HG03066 (cell line): ENCODE data around the gene UBE2J1.
"Not testable (repeated sequence)": the region's sequence is repeated elsewhere in the genome, so short reads cannot be mapped to it uniquely, and the experiment has no call there.

ENCODE experiments used
- ATAC-seq: cut with Tn5 transposase; IDR thresholded peaks from one replicate; pipeline ENCODE4 v1.9.1; 2021; ENCODE audit warnings: low read depth; ENCODE audit not compliant: unreplicated experiment

UBE2J1 gene

DNA sequence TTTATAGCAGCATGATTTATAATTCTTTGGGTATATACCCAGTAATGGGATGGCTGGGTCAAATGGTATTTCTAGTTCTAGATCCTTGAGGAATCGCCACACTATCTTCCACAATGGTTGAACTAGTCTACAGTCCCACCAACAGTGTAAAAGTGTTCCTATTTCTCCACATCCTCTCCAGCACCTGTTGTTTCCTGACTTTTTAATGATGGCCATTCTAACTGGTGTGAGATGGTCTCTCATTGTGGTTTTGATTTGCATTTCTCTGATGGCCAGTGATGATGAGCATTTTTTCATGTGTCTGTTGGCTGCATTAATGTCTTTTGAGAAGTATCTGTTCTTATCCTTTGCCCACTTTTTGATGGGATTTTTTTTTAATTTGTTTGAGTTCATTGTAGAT lies 57.4 kb downstream of the UBE2J1 start:
- not testable (repeated sequence) for ATAC-seq

DNA sequence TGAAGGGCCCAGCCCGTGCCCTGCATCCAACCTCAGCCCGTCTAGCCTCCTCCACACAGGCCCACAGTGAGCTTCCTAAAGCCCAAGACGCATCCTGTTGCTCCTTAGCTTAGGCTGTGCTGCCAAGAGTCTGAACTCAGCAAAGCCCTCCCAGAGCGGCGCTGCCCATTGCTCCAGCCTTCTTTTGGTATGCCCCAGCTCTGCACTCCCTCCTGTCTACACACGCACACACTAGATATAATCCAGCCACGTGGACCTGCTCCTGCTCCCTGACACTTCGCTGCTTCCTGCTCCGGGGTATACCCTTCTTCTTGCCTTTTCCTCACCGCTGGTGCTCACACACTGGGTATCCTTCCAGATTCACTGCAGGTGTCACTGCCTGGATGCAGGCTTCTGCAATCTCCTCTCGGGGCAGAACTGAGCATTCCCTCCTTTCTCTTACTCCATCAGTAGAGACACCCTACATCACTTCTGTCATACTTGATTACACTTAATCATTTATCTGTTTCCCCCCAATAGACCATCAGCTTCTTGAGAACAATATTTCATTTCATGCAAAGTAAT lies 61.2 kb downstream of the UBE2J1 start:
- ATAC-seq = no peak

DNA sequence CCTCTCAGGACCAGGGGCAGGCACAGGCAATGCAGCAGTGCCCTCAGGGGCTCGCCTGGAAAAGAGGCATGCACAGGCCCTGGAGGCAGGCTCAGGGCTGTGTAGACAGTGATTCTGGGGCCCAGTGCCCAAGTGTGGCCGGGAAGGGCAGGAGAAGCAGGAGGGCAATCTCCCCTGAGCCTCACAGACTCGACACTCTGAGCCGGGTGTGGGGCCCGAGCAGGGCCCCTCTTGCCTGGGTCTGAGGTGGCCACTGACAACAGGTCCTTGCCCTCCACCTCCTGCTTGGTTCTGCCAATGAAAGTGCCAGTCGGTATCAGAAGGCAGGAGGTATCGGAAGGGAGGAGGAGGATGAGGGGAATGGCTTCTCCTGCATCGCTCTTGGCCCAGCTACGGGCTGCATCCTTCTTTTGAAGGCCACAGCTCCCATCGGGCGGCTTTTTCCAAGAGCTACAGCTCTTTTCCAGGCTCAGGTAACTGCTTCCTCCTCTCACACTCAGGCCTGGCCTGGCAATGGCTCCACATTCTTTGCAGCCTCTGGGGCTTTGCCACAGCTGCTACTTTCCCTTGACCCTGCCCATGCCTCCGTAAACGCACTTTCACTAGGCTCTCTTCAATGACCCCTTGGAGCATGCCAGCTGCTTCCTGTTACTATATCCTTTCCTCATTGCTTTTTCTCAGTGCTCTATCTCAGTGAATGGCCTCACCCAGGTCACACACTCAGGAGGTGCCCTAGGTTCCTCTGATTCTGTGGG lies 61.9 kb downstream of the UBE2J1 start:
- no peak for ATAC-seq

DNA sequence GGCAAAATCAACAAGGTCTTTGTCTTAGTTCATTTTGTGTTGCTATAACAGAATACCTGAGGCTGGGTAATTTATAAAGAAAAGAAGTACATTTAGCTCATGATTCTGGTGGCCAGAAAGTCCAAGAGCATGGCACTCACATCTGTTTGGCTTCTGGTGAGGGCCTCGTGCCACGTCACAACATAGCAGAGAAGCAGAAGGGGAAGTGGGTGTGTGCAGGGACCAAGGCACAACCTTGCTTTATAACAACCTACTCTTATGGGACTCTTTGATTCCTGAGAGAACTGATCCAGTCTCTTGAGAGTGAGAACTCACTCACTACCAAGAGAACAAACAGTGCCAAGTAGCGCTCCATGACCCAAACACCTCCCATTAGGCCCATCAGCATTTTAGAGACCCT lies 62.8 kb downstream of the UBE2J1 start:
- ATAC-seq = no peak

DNA sequence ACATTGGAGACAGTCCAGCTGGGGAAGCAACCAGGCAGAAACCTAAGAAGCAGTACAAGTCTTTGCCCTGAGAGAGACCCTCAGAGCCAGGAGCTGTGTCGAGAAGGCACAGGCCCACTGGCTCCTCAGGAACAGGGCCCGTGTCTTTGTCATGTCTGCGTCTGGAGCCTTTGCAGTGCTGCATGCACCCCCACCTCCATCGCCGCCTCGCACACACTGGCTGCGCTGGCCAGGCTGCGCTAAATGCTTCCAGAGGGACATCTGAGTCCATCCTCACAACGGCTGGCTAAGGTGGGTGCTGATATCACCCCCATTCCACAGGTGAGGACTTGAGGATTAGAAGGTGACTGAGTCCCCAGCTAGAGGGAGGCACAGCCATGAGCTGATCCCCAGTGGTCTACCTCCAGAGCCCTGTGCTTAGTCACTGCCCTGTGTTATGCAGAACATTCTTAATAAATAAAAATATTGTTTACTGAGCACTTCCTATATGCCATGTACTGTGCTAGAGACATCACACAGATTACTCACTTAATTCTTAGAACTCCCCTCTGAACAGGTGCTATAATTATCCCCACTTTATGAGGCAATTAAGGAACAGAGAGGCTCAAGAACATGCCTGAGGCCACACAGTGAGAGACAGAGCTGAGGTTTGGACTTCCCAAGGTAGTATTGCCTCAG lies 65.0 kb downstream of the UBE2J1 start:
- no peak for ATAC-seq

DNA sequence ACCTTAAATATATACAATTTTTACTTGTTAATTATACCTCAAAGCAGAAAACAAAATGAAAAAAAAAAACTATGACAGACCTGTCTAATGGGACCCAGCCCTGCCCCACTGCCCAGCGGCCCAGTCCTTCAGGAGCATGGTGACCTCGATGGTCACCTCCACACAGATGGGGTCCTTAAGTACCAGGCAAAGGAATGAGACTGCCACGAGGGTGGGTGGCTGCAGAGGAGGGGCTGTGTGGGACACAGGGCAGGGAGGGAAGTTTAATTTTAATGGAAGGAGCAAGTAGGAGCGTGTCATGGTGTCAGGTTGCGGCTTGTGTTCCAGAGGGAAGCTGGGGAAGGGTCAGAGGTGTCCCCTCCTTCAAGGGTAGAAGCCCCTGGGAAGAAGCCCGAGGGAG lies 66.0 kb downstream of the UBE2J1 start:
- no peak for ATAC-seq

DNA sequence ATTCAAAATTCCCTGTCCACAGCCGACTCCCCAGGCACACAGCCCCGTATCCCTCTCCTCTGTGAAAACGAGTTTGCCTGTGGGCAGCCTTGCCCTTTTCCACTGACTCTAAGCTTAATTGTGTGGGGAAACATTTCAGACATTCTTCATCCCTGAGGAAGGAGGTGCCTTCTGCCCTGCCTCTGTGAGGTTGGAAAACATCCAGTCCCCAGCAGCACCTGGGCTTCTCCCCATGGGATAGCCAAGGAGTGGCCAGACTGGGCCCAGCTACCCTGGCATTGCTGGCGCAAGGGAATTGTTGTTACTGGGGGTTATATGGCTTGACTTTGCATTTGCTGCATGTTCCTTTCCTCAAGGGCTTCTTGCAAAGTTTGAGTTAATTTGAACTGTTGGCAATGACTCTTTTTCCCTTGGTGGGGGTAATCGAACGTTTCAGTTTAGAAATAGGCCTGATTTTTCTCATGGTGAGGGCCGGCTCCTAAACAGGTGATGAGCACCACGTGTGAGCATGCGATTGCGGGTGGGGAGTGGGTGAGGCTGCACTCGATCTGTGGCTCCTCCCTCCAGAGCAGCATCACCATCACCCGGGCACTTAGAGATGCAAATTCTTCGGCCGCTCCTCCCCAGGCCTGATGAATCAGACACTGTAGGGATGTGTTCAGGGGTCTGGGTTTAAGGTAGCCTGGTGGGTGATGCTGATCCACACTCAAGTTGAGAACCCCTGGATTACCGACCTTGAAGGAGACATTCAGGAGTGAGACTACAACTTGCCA lies 67.4 kb downstream of the UBE2J1 start:
- ATAC-seq = no peak

DNA sequence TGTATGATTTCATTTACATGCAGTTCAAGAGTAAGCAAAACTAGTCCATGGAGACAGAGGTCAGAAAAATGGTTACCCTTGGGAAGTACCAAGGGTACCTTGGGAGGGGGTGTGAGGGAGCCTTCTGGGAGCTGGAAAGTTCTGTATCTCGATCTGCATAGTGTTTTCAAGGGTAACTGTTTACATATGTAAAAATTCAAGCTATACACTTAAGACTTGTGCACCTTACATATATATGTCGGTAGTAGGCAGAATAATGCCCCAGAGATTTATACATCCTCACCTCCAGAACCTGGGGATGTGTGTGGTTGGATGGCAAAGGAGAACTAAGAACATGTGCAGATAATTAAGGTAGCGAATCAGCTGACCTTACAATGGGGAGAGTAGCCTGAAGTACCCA lies 68.4 kb downstream of the UBE2J1 start:
- no peak for ATAC-seq

DNA sequence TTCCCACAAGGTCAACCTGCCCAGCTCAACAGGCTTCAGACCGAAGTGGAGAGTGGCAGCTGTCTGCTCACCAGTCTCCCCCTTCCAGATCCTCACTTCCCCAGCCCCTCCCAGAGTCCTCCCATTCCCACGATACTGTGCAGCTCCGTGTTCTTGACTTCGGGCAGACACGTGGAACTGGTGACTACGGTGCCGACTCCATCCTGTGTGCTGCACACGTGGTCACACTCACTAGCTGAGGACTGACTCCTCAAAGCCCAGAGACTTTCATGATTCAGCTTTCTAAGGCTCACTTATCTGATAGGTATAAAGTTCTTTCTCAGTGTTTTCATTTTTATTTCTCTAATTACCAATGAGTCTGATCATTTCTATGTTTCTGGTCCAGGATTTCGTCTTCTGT lies 69.8 kb downstream of the UBE2J1 start:
- no peak for ATAC-seq

DNA sequence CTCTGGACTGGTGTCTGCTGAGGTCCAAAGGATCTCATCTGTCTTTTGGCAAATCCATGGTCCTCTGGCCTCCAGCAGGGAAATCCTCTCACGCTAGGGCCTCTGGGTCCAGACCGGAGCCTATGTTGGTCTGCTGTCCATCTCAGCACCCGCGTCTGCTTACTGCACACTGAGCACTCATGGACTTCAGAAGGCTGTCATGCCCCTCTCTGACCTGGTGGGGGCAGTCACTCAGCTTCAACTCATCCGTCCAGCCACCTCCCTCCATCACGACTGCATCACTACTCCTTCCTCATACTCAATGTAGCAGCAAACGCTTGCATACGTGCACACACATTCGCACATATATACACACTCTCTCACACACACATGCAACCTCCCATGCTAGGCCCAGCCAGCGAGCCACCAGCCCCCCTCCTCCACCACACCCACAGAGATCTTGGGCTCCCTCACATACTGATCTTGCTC lies 70.7 kb downstream of the UBE2J1 start:
- peak; percentile 96 for ATAC-seq

DNA sequence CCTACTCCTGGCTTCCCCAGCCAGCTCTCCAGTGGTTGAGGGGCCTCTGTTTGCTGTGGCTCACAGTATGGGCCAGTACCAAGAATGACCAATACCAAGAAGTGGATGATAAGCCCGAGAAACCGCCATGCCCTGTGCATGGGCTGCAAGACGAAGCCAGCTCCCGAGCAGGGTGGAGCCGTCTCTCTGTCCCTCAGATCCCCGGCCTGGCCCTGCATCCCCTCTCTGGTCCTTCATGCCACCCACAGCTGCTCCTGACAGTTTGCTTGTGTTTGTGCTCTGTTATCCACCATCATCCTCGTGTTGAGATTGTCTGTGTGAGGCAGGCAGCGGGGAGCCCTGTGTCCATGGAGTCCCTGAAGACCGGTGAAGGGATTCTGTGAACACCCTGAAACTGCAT lies 73.6 kb downstream of the UBE2J1 start:
- no peak for ATAC-seq
